ENCODE measurements around the gene AMBRA1.
"Not testable (repeated sequence)": the region's sequence is repeated elsewhere in the genome, so short reads cannot be mapped to it uniquely, and the experiment has no call there.

AMBRA1 gene

DNA sequence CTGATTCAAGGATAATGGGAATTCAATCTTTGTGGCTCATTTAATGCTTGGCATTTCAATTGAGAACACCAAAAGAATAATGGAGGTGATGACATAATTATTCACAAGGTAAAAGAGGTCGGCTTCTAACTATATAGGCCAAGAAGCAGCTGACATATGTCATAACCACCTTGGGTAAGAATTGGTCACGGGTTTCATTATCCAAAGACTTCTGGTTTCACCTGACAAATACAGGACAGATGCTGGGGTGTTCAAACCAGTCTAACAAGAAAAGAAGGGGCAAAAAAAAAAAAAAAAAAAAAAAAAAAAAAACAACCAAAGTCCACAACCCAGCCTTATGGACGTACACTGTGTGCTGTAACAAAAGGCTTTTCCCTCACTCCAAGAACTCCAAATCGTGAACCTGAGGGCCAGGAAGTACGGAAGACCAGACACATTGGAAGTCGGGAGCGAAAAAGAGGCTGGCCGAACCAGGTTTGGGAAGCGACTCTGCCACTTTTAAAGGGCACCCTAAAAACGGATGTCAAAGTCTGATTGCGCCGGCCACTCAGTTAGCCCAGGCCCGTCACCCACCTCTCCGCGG lies 22.8 kb upstream of the AMBRA1 start:
- DNase-seq = no peak

GRCh38 chr11:46615756-46616155 lies 21.9 kb upstream of the AMBRA1 start:
- DNase-seq = peak; percentile 71

DNA sequence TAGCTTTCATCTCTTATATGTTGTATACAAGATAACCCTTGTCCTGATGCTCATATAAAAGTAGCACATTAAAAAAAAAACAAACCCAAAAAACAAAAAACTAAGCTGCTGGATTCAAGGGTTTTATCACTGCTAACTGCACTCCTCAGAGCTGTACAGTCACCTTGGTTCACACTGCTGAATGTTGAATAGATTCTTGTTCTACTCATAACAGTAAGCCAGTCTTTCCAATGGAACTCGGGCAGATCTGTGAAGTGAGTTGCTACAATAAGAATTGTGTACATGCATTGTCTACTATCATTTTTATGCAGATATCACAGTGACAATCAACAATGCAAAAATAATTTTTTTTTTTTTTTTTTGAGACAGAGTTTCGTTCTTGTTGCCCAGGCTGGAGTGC lies 18.5 kb upstream of the AMBRA1 start:
- no peak for DNase-seq

- no peak for DNase-seq
Measured at GRCh38 chr11:46611526-46612304, 17.9 kb upstream of the AMBRA1 start.

DNA sequence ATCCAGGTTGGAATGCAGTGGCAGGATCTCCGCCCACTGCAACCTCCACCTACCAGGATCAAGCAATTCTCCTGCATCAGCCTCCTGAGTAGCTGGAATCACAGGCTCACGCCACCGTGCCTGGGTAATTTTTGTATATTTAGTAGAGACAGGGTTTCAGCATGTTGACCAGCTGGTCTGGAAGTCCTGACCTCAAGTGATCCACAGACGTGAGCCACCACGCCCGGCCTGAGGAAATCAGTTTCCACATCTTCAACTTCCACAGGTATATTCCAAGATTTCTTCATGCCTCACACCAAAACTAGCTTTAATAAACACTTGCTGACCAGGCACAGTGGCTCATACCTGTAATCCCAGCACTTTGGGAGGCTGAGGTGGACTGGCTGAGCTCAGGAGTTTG lies 15.6 kb upstream of the AMBRA1 start:
- DNase-seq = no peak

- DNase-seq = no peak
Measured at GRCh38 chr11:46607516-46607915, 13.7 kb upstream of the AMBRA1 start.

DNA sequence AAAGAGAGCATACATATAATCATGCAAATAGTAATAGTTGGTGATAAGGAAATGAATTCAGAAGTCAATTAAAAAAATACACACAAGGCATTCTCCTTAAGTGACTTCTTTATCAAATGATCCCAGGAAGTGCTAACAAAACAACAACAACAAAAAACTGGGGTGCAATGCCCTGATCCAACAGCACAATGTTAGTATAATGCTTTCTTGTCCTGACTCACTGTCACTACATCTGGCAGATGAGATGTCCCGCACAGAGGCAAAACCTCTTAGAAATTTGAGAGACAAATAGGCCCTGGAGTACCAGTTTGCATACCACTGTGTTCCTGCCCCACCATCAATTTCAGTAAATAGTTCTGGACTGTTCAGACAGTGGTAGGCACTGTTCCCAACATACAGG lies 11.0 kb upstream of the AMBRA1 start:
- no peak for DNase-seq

GRCh38 chr11:46603704-46604308 lies 10.0 kb upstream of the AMBRA1 start:
- DNase-seq = no peak

DNA sequence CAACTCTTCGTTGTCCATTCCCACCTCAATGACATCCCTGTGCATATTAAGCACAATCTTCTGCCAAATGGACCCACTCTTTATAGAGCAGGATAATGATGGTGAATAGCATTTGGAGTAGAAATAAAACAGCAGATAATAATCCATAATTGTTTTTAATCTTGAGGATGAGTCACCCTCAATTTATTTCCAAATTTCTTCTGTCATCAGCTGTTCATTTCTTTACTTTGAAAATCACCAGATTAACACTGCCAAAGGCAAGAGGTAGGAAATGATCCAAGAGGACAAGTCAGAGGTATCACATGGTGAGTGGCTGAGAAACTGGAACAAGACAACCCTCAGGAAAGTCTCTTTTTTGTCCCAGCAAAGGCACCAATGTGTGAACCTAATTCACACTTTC lies 7.3 kb upstream of the AMBRA1 start:
- DNase-seq = no peak

DNA sequence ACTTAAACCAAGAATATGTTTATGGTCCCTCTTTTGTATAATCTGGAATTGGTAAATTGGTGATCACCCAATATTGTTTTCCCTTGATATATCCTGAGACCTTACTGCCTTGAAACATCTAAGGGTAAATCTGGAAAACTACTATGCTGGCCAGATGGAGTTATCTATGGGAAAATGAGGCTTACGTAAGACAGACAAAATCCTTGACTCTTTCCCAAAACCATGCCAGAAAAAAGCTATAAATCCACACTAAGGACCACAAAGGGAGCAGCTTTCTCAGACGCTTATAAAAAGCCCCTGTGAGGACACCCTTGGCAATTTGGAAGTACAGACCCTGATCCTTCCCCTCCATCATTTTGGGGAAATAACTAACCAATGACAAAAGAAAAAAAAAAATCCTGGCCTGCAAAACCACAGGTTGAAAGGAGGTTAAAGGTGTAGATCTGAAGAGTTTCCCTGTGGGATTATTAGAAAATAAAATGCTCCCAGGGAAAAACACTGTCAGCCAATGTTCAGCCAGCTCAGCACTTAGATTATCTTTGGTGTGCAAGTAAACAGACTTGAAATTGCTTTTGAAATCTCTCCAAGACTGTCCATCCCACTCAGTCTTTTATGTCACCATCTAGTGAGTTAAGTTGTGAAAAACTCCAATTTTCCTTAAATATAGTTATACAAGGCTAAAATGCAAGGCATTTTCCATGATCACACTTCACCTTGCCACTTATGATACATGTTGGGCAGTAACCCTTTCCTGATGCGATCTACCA lies 6.6 kb upstream of the AMBRA1 start:
- no peak for DNase-seq

DNA sequence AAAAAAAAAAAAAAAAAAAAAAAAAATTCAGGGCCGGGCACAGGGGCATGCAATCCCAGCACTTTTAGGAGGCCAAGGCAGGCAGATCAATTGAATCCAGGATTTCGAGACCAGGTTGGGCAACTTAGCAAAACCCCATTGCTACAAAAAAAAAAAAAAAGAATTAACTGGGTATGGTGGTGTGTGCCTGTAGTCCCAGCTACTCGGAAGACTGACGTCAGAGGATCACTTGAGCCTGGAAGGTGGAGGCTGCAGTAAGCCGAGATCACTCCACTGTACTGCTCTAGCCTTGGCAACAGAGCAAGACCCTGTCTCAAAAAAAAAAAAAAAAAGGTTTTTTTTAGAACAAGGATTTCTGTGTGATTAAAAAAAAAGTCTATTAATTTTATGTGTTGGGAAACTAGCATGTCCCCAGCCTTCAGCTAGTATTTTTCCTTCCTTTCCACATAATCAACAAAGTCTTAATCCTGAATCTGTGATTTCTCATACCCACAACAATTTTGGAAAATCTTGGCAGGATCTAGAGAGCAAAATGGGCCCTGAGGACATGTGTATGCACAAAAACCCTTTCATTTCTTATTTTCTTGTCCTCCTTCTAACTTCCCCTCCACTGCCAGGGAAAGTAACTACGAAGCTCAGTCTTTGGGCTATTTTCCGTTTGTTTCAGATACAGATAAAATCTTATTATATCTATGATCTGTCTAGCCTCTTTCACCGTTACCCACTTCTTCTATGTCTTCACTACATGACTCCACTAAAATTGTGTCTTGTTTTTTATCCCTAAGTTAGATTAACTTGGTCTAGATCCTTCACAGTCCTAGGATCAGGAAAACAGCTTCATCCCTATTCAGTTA lies 5.7 kb upstream of the AMBRA1 start:
- DNase-seq = no peak

- no peak for DNase-seq
Measured at GRCh38 chr11:46597609-46598219, 3.9 kb upstream of the AMBRA1 start.

GRCh38 chr11:46597155-46597554 lies 3.3 kb upstream of the AMBRA1 start:
- no peak for DNase-seq

DNA sequence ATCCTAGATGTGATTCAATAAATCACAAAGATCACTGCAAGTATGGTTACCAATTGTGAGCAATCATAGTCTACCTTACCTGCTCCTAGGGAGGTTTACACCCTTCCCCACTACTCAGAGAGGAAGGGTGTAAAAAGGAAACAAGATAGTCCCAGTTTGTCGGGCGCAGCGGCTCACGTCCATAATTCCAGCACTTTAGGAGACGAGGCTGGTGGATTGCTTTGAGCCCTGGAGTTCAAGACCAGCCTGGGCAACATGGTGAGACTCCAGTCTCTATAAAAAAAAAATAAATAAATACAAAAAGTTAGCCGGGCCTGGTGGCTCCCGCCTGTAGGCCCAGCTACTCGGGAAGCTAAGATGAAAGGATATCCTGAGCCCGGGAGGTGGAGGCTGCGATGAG lies 962 bp upstream of the AMBRA1 start:
- DNase-seq = no peak

- no peak for DNase-seq
Measured at GRCh38 chr11:46594374-46594700, 514 bp upstream of the AMBRA1 start.

- DNase-seq = no peak
Measured at GRCh38 chr11:46590740-46591605, 2.9 kb downstream of the AMBRA1 start.

GRCh38 chr11:46588915-46589314 lies 4.9 kb downstream of the AMBRA1 start:
- no peak for DNase-seq

DNA sequence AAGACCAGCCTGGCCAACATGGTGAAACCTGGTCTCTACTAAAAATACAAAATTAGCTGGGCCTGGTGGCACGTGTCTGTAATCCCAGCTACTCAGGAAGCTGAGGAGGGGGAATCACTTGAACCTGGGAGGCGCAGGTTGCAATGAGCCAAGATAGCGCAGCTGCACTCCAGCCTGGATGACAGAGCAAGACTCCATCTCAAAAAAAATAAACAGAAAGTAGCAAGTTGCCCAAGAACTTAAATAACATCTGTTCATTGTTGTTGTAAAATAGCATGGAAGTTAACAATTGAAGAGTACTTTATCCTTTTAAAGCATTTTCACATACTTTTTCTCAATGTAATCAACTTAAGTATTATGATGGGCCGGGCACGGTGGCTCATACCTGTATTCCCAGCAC lies 5.7 kb downstream of the AMBRA1 start:
- DNase-seq = no peak

- DNase-seq = not testable (repeated sequence)
Measured at GRCh38 chr11:46583513-46583912, 10.3 kb downstream of the AMBRA1 start.

- no peak for DNase-seq
Measured at GRCh38 chr11:46582588-46582987, 11.2 kb downstream of the AMBRA1 start.

DNA sequence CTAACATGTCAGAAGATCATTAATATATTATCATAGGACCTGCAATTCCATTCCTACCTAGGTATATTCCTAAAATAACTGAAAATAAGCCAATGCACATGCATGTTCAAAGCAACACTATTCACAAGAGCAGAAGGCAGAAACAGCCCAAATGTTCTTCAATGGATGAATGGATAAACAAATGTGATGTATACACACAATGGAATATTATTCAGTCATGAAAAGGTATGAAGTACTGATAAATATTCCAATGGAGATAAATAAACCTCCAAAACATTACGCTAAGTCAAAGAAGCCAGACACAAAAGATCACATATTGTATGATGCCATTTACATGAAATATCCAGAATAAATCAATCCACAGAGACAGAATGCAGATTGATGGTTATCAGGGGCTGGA lies 16.8 kb downstream of the AMBRA1 start:
- DNase-seq = no peak

Measured in islet precursor cell (in vitro differentiated cells).